Melanocyte of skin (primary cell): ENCODE measurements around the gene NDST1. TPM values are rescaled to one million over a fixed set of nuclear protein-coding genes. Genes with fewer than 3 reads are reported as not detected.

ENCODE experiments used
- total RNA-seq, 2 donors: library from RNA; depleted of rRNA; stranded (reverse); fragments of >200 nt; gene quantifications; 2 replicates each; pipeline ENCODE4 v1.2.3, GENCODE V29; 2012

Gene NDST1
- 10 to 100 TPM; 43.7 to 45.6 TPM for total RNA-seq

GRCh38 chr5:150507474-150508276, at the start of gene NDST1:
NDST1 (plus strand) TSS chr5:150508131; CDS start chr5:150521255, 13,124 bp downstream.

Other genes with a start within 250 kb of the NDST1 start
- under 1 TPM; 0.33 to 0.34 TPM for gene CAMK2A, start 218.4 kb upstream of the NDST1 start, total RNA-seq
- gene ARSI, start 205.2 kb upstream of the NDST1 start, total RNA-seq: 10 to 100 TPM; 12.7 to 31.6 TPM
- 10 to 100 TPM; 15.5 to 34.6 TPM for gene TCOF1, start 150.4 kb upstream of the NDST1 start, total RNA-seq
- 10 to 100 TPM; 31.7 to 68.9 TPM for gene CD74, start 95.2 kb upstream of the NDST1 start, total RNA-seq
- gene RPS14, start 58.4 kb upstream of the NDST1 start, total RNA-seq: 1,000 to 10,000 TPM; 1,008 to 2,761 TPM
- 1 to 10 TPM; 4.0 to 4.8 TPM for gene SYNPO, start 132.5 kb downstream of the NDST1 start, total RNA-seq
- 1 to 10 TPM in 1 of 2 donors, under 1 TPM in 1; 0.34 to 1.3 TPM for gene MYOZ3, start 153.1 kb downstream of the NDST1 start, total RNA-seq
- gene RBM22, start 192.9 kb downstream of the NDST1 start, total RNA-seq: 10 to 100 TPM; 24.1 to 28.6 TPM